HL-60 (cell line): ENCODE measurements around the gene STMN1.

Experiments used
- CTCF ChIP-seq: IDR thresholded peaks from one replicate; pipeline ENCODE4 v1.5.1; 2011; ENCODE audit warnings: low read length, control low read depth, inconsistent platforms; ENCODE audit not compliant: insufficient read depth
- REST ChIP-seq: IDR thresholded peaks from 2 replicates; pipeline ENCODE4 v1.6.1; 2012; ENCODE audit warnings: low read depth; ENCODE audit not compliant: insufficient replicate concordance

- no peak for TF ChIP-seq CTCF
- no peak for TF ChIP-seq REST
Observed at GRCh38 chr1:25918615-25919014, 12.4 kb upstream of the STMN1 start.
